GM12878 (cell line): ENCODE measurements around the gene FAM200A. TPM values are rescaled to one million over a fixed set of nuclear protein-coding genes. Genes with fewer than 3 reads are reported as not detected.

Source experiments
- CBX3 ChIP-seq: fragments of 200-600 bp; sonication (generic); IDR thresholded peaks from 2 replicates; pipeline ENCODE4 v1.6.1; 2016; ENCODE audit warnings: low read depth, borderline replicate concordance
- FOXM1 ChIP-seq: IDR thresholded peaks from 2 replicates; pipeline ENCODE4 v1.6.1; 2012; ENCODE audit warnings: low read depth, mild to moderate bottlenecking, inconsistent platforms, low read length, moderate library complexity
- GATAD2B ChIP-seq: fragments of 450-650 bp; conservative IDR thresholded peaks from 2 replicates; pipeline ENCODE4 v1.6.1; 2017; ENCODE audit warnings: low read depth, mild to moderate bottlenecking, moderate library complexity
- HDAC6 ChIP-seq: fragments of 200-600 bp; sonication (generic); IDR thresholded peaks from one replicate; pipeline ENCODE4 v1.8.0; 2017; ENCODE audit warnings: antibody characterized with exemption; ENCODE audit not compliant: unreplicated experiment
- KAT2A ChIP-seq: conservative IDR thresholded peaks from 2 replicates; pipeline ENCODE4 v1.6.1; 2011; ENCODE audit warnings: low read depth, low read length; ENCODE audit not compliant: control insufficient read depth
- MEF2A ChIP-seq: IDR thresholded peaks from 2 replicates; pipeline ENCODE4 v1.6.1; 2011; ENCODE audit warnings: low read depth, mild to moderate bottlenecking, low read length, moderate library complexity; ENCODE audit not compliant: insufficient read depth
- MYB ChIP-seq: fragments of 150-350 bp; IDR thresholded peaks from 2 replicates; pipeline ENCODE4 v1.6.1; 2014; ENCODE audit warnings: mild to moderate bottlenecking, low read depth, low read length, borderline replicate concordance
- NBN ChIP-seq: fragments of 450-650 bp; IDR thresholded peaks from 2 replicates; pipeline ENCODE4 v1.6.1; 2016
- NFXL1 ChIP-seq: fragments of 450-650 bp; IDR thresholded peaks from 2 replicates; pipeline ENCODE4 v1.6.1; 2017; ENCODE audit warnings: antibody characterized with exemption, mild to moderate bottlenecking, borderline replicate concordance
- SIX5 ChIP-seq: IDR thresholded peaks from 2 replicates; pipeline ENCODE4 v1.6.1; 2011; ENCODE audit warnings: mild to moderate bottlenecking, low read depth, low read length, moderate library complexity; ENCODE audit not compliant: severe bottlenecking
- SMARCA5 ChIP-seq: fragments of 450-650 bp; IDR thresholded peaks from 2 replicates; pipeline ENCODE4 v1.6.1; 2017; ENCODE audit warnings: mild to moderate bottlenecking
- SP1 ChIP-seq: IDR thresholded peaks from one replicate; pipeline ENCODE4 v1.6.1; 2011; ENCODE audit warnings: low read depth, low read length
- SREBF1 ChIP-seq: IDR thresholded peaks from 2 replicates; pipeline ENCODE4 v1.6.1; 2012; ENCODE audit warnings: mild to moderate bottlenecking, low read length
- SUPT20H ChIP-seq: IDR thresholded peaks from 2 replicates; pipeline ENCODE4 v1.6.1; 2011; ENCODE audit warnings: low read depth, mild to moderate bottlenecking, low read length, moderate library complexity, borderline replicate concordance; ENCODE audit not compliant: control insufficient read depth
- TARDBP ChIP-seq: IDR thresholded peaks from 2 replicates; pipeline ENCODE4 v1.6.1; 2016; ENCODE audit warnings: borderline replicate concordance
- ZNF274 ChIP-seq: IDR thresholded peaks from one replicate; pipeline ENCODE4 v1.8.0; 2011; ENCODE audit not compliant: insufficient read length, insufficient read depth
- polyA plus RNA-seq, 11 experiments: library from polyadenylated mRNA; depleted of rRNA in 4 of 11; unstranded in 6 of 11; stranded (reverse) in 5 of 11; fragments of >200 nt; fragmentation: Nextera tagmentation in 4 of 11; fragmentation: Illumina TruSeq in 1 of 11; extraction: Ambion mirVana in 4 of 11; extraction: Trizol in 1 of 11; gene quantifications; 1 replicate in 1 of 11; 2 replicates in 10 of 11; pipeline versions ENCODE4 v1.2.1 to v1.2.3, GENCODE V29; 2011 to 2016; ENCODE audit warnings: inconsistent platforms in 2 of 11, missing spikeins in 2 of 11, low read depth in 1 of 11
- total RNA-seq, 4 experiments: library from RNA; depleted of rRNA in 3 of 4; stranded (reverse); fragments of >200 nt in 3 of 4; fragmentation: Illumina TruSeq in 1 of 4; extraction: Trizol in 1 of 4; gene quantifications; 2 replicates each; pipeline versions ENCODE4 v1.2.1 to v1.2.3, GENCODE V29; 2013 to 2021
- TF ChIP-seq, protein P1 (sequence below): fragments of 450-650 bp; IDR thresholded peaks from 2 replicates; pipeline ENCODE4 v1.6.1; 2017; ENCODE audit warnings: mild to moderate bottlenecking, moderate library complexity
- TF ChIP-seq, protein P2 (sequence below): fragments of 450-650 bp; IDR thresholded peaks from 2 replicates; pipeline ENCODE4 v1.6.1; 2016; ENCODE audit warnings: mild to moderate bottlenecking, moderate library complexity, borderline replicate concordance
- TF ChIP-seq, protein P3 (sequence below): fragments of 450-650 bp; IDR thresholded peaks from 2 replicates; pipeline ENCODE4 v1.6.1; 2018; ENCODE audit warnings: mild to moderate bottlenecking, low read depth, moderate library complexity; ENCODE audit not compliant: partially characterized antibody

FAM200A gene
- total and polyA plus RNA-seq, 10 of the 15 experiments (the other 5 are each of a cell fraction or from before 2014, with no cell fraction given), result 2.7 to 9.0 (median 6.5) TPM

DNA sequence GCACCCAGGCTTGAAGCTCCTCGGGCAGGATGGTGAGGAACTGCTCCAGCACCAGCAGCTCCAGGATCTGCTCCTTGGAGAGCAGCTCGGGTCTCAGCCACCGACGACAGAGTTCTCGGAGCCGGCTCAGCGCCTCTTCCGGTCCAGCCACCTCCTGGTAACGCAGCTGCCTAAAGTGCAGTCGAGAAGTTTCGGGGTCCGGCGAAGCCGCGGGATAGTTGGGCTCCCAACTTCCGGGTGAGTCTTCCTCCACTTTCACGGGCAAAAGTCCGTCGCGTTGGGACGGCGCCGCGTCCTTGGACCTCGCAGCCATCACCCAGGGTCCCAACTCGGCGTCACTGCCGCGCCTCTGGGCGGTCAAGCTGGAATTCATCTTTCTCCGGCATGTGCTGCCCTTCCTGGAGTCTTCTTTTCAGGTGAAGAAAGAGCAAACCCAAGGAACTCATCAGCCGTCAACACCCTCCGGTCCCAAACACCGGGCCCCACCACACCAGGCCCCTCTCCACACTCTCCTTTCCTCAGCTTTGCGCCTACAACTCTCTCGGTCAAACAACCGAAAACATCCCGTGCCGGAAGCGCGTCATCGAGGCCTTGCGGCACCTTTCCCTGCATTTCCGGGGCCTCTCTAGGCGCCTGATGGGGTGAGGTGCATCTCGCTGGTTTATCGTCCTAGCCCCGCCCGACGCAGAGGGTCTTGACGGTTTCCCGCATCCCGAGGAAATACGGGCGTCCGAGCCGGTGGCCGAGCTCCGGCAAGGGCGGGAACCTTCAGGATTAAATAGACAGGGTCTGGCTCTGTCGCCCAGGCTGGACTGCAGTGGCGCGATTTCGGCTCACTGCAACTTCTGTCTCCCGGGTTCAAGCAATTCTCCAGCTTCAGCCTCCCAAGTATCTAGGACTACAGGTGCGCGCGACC lies 51.9 kb downstream of the FAM200A start, which contains the start of gene ZNF394 (continued):
- TF ChIP-seq FOXM1 (0 out of 2 replicates have a peak, but pooled peaks have one; percentile 41), HDAC6 (no peak), SIX5 (peak; percentile 52), NFXL1 (no peak), ZNF274 (no peak), NBN (peak; percentile 93), MYB (no peak), TARDBP (peak; percentile 27; the same call in 1 of the 2 replicates), KAT2A (no peak), MEF2A (peak; percentile 29; the same call in 1 of the 2 replicates), SP1 (peak; percentile 50), SMARCA5 (no peak), CBX3 (no peak), SREBF1 (peak; percentile 47; the same call in 1 of the 2 replicates), GATAD2B (no peak; the same call in none of the 2 replicates), SUPT20H (no peak)
- TF ChIP-seq, protein P1, sequence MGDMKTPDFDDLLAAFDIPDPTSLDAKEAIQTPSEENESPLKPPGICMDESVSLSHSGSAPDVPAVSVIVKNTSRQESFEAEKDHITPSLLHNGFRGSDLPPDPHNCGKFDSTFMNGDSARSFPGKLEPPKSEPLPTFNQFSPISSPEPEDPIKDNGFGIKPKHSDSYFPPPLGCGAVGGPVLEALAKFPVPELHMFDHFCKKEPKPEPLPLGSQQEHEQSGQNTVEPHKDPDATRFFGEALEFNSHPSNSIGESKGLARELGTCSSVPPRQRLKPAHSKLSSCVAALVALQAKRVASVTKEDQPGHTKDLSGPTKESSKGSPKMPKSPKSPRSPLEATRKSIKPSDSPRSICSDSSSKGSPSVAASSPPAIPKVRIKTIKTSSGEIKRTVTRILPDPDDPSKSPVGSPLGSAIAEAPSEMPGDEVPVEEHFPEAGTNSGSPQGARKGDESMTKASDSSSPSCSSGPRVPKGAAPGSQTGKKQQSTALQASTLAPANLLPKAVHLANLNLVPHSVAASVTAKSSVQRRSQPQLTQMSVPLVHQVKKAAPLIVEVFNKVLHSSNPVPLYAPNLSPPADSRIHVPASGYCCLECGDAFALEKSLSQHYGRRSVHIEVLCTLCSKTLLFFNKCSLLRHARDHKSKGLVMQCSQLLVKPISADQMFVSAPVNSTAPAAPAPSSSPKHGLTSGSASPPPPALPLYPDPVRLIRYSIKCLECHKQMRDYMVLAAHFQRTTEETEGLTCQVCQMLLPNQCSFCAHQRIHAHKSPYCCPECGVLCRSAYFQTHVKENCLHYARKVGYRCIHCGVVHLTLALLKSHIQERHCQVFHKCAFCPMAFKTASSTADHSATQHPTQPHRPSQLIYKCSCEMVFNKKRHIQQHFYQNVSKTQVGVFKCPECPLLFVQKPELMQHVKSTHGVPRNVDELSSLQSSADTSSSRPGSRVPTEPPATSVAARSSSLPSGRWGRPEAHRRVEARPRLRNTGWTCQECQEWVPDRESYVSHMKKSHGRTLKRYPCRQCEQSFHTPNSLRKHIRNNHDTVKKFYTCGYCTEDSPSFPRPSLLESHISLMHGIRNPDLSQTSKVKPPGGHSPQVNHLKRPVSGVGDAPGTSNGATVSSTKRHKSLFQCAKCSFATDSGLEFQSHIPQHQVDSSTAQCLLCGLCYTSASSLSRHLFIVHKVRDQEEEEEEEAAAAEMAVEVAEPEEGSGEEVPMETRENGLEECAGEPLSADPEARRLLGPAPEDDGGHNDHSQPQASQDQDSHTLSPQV, result no peak
- TF ChIP-seq, protein P2, sequence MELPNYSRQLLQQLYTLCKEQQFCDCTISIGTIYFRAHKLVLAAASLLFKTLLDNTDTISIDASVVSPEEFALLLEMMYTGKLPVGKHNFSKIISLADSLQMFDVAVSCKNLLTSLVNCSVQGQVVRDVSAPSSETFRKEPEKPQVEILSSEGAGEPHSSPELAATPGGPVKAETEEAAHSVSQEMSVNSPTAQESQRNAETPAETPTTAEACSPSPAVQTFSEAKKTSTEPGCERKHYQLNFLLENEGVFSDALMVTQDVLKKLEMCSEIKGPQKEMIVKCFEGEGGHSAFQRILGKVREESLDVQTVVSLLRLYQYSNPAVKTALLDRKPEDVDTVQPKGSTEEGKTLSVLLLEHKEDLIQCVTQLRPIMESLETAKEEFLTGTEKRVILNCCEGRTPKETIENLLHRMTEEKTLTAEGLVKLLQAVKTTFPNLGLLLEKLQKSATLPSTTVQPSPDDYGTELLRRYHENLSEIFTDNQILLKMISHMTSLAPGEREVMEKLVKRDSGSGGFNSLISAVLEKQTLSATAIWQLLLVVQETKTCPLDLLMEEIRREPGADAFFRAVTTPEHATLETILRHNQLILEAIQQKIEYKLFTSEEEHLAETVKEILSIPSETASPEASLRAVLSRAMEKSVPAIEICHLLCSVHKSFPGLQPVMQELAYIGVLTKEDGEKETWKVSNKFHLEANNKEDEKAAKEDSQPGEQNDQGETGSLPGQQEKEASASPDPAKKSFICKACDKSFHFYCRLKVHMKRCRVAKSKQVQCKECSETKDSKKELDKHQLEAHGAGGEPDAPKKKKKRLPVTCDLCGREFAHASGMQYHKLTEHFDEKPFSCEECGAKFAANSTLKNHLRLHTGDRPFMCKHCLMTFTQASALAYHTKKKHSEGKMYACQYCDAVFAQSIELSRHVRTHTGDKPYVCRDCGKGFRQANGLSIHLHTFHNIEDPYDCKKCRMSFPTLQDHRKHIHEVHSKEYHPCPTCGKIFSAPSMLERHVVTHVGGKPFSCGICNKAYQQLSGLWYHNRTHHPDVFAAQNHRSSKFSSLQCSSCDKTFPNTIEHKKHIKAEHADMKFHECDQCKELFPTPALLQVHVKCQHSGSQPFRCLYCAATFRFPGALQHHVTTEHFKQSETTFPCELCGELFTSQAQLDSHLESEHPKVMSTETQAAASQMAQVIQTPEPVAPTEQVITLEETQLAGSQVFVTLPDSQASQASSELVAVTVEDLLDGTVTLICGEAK, result peak; percentile 96
- TF ChIP-seq, protein P3, sequence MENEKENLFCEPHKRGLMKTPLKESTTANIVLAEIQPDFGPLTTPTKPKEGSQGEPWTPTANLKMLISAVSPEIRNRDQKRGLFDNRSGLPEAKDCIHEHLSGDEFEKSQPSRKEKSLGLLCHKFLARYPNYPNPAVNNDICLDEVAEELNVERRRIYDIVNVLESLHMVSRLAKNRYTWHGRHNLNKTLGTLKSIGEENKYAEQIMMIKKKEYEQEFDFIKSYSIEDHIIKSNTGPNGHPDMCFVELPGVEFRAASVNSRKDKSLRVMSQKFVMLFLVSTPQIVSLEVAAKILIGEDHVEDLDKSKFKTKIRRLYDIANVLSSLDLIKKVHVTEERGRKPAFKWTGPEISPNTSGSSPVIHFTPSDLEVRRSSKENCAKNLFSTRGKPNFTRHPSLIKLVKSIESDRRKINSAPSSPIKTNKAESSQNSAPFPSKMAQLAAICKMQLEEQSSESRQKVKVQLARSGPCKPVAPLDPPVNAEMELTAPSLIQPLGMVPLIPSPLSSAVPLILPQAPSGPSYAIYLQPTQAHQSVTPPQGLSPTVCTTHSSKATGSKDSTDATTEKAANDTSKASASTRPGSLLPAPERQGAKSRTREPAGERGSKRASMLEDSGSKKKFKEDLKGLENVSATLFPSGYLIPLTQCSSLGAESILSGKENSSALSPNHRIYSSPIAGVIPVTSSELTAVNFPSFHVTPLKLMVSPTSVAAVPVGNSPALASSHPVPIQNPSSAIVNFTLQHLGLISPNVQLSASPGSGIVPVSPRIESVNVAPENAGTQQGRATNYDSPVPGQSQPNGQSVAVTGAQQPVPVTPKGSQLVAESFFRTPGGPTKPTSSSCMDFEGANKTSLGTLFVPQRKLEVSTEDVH, result peak; percentile 91
